GM12878 (cell line): ENCODE results near the gene CCDC24. TPM values are rescaled to one million over a fixed set of nuclear protein-coding genes. Genes with fewer than 3 reads are reported as not detected.

Experiments
- ATAC-seq: fragments of 200-7000 bp; cut with Tn5 transposase; 3 replicates; pipeline ENCODE4 v1.9.1; 2020; ENCODE audit warnings: mild to moderate bottlenecking, moderate library complexity
- BruUV-seq: library from RNA; stranded (reverse); fragments of 400-500 nt; replicated peaks from 2 replicates; lab custom pipeline; 2021; lab: Mats Ljungman, UMichigan
- CTCF ChIA-PET: fragments of 300-600 bp; sonication (Branson Sonifier 250); formaldehyde crosslinking; extraction: SDS; loops from one replicate; lab custom pipeline; 2021; ENCODE audit warnings: inconsistent platforms; lab: Yijun Ruan, JAX
- POLR2A ChIA-PET: fragments of 350-600 bp; formaldehyde crosslinking; extraction: SDS; loops from one replicate; lab custom pipeline; 2021; ENCODE audit warnings: inconsistent platforms; lab: Charles Lee
- RAD21 ChIA-PET: fragments of 300-600 bp; sonication (Branson Sonifier 250); formaldehyde crosslinking; loops from one replicate; lab custom pipeline; 2023; ENCODE audit warnings: antibody characterized with exemption; ENCODE audit not compliant: unreplicated experiment; lab: Charles Lee
- SMC1A ChIA-PET: fragments of 300-600 bp; sonication (Branson Sonifier 250); formaldehyde crosslinking; loops from one replicate; lab custom pipeline; 2023; ENCODE audit not compliant: unreplicated experiment, uncharacterized antibody; lab: Charles Lee
- DNase-seq: peaks from one replicate; pipeline ENCODE4 v3.0.0-alpha.2; 2011; ENCODE audit warnings: low read depth, low spot score
- FAIRE-seq: peaks from 3 replicates; lab custom pipeline; 2011; peaks lifted over from hg19 to GRCh38; lab: Jason Lieb, UNC
- H2AFZ ChIP-seq: 2 replicates; pipeline ENCODE4 v1.6.0; 2011; ENCODE audit warnings: low read depth, low read length, control low read depth; ENCODE audit not compliant: control insufficient read depth
- H3K27ac ChIP-seq: 2 replicates; pipeline ENCODE4 v1.5.1; 2011; ENCODE audit warnings: control low read depth; ENCODE audit not compliant: control insufficient read depth, insufficient read depth
- H3K27me3 ChIP-seq, 2 experiments: replicated peaks in 1 of 2; 2 replicates each; pipeline versions ENCODE4 v1.6.0 to v1.6.1; 2011; ENCODE audit warnings: low read length in 1 of 2; ENCODE audit not compliant: control insufficient read depth in 2 of 2, insufficient read depth in 2 of 2
- H3K36me3 ChIP-seq, 2 experiments: 2 replicates each; pipeline ENCODE4 v1.5.1; 2011; ENCODE audit warnings: low read length in 1 of 2; ENCODE audit not compliant: control insufficient read depth in 2 of 2, insufficient read depth in 2 of 2
- H3K4me1 ChIP-seq: 2 replicates; pipeline ENCODE4 v1.6.1; 2011; ENCODE audit warnings: mild to moderate bottlenecking, low read length, moderate library complexity, mixed read lengths; ENCODE audit not compliant: control insufficient read depth, insufficient read depth
- H3K4me2 ChIP-seq: 2 replicates; pipeline ENCODE4 v1.6.0; 2011; ENCODE audit warnings: control low read depth; ENCODE audit not compliant: control insufficient read depth, insufficient read depth
- H3K4me3 ChIP-seq: fragments of 200-600 bp; sonication (generic); 2 replicates; pipeline ENCODE4 v1.5.1; 2016
- H3K79me2 ChIP-seq: 2 replicates; pipeline ENCODE4 v1.6.0; 2011; ENCODE audit warnings: low read length; ENCODE audit not compliant: control insufficient read depth, insufficient read depth
- H3K9ac ChIP-seq: 2 replicates; pipeline ENCODE4 v1.8.0; 2011; ENCODE audit warnings: low read length, control low read depth, mixed read lengths; ENCODE audit not compliant: control insufficient read depth, insufficient read depth
- H3K9me3 ChIP-seq: replicated peaks from 3 replicates; pipeline ENCODE4 v1.5.1; 2011; ENCODE audit warnings: mild to moderate bottlenecking, low read length; ENCODE audit not compliant: control insufficient read depth, insufficient read depth
- H4K20me1 ChIP-seq: 2 replicates; pipeline ENCODE4 v1.6.0; 2011; ENCODE audit not compliant: control insufficient read depth, insufficient read depth
- BHLHE40 ChIP-seq, 2 experiments: fragments of 450-650 bp in 1 of 2; IDR thresholded peaks; 2 replicates each; pipeline ENCODE4 v1.6.1; 2011 to 2017; ENCODE audit warnings: low read depth in 2 of 2, borderline replicate concordance in 1 of 2, improper control_type of control experiment in 1 of 2, low read length in 1 of 2, mild to moderate bottlenecking in 1 of 2
- CHD4 ChIP-seq: fragments of 200-600 bp; sonication (generic); IDR thresholded peaks from 2 replicates; pipeline ENCODE4 v1.6.1; 2016; ENCODE audit warnings: mild to moderate bottlenecking
- DPF2 ChIP-seq: fragments of 450-650 bp; IDR thresholded peaks from 2 replicates; pipeline ENCODE4 v1.6.1; 2017; ENCODE audit warnings: mild to moderate bottlenecking
- FOXM1 ChIP-seq: IDR thresholded peaks from 2 replicates; pipeline ENCODE4 v1.6.1; 2012; ENCODE audit warnings: low read depth, mild to moderate bottlenecking, inconsistent platforms, low read length, moderate library complexity
- LARP7 ChIP-seq: fragments of 450-650 bp; IDR thresholded peaks from 2 replicates; pipeline ENCODE4 v1.6.1; 2017; ENCODE audit warnings: mild to moderate bottlenecking
- NFIC ChIP-seq: IDR thresholded peaks from 2 replicates; pipeline ENCODE4 v1.6.1; 2012; ENCODE audit warnings: low read depth, mild to moderate bottlenecking, inconsistent platforms, low read length, moderate library complexity
- NFXL1 ChIP-seq: fragments of 450-650 bp; IDR thresholded peaks from 2 replicates; pipeline ENCODE4 v1.6.1; 2017; ENCODE audit warnings: antibody characterized with exemption, mild to moderate bottlenecking, borderline replicate concordance
- NFYB ChIP-seq: IDR thresholded peaks from 2 replicates; pipeline ENCODE4 v1.6.1; 2011; ENCODE audit warnings: low read depth, mild to moderate bottlenecking, low read length, improper control_type of control experiment, moderate library complexity; ENCODE audit not compliant: insufficient read depth
- POLR2A ChIP-seq: IDR thresholded peaks from 2 replicates; pipeline ENCODE4 v1.6.1; 2011; ENCODE audit warnings: low read depth, mild to moderate bottlenecking, low read length
- POLR2AphosphoS5 ChIP-seq: IDR thresholded peaks from 2 replicates; pipeline ENCODE4 v1.6.1; 2011; ENCODE audit warnings: mild to moderate bottlenecking, low read length, inconsistent platforms
- RAD21 ChIP-seq: IDR thresholded peaks from 2 replicates; pipeline ENCODE4 v1.6.1; 2011; ENCODE audit warnings: mild to moderate bottlenecking, low read depth, low read length, moderate library complexity; ENCODE audit not compliant: insufficient read depth
- SMAD1 ChIP-seq: fragments of 450-650 bp; IDR thresholded peaks from 2 replicates; pipeline ENCODE4 v1.6.1; 2018; ENCODE audit warnings: mild to moderate bottlenecking, low read depth; ENCODE audit not compliant: partially characterized antibody
- TBL1XR1 ChIP-seq: IDR thresholded peaks from 2 replicates; pipeline ENCODE4 v1.6.1; 2012; ENCODE audit warnings: low read depth, low read length, improper control_type of control experiment
- YBX1 ChIP-seq: fragments of 450-650 bp; IDR thresholded peaks from 2 replicates; pipeline ENCODE4 v1.6.1; 2016; ENCODE audit warnings: antibody characterized with exemption
- YY1 ChIP-seq: IDR thresholded peaks from 2 replicates; pipeline ENCODE4 v1.6.1; 2011; ENCODE audit warnings: low read depth, mild to moderate bottlenecking, low read length
- WGBS: methylation state at CpG from one replicate; pipeline ENCODE4 v1.1.6; 2016; ENCODE audit warnings: low lambda C conversion rate; ENCODE audit not compliant: insufficient replicate concordance, insufficient coverage; ENCODE audit errors: missing lambda C conversion rate; 5-methylcytosine and 5-hydroxymethylcytosine counted together
- in situ Hi-C: fragments of 300-500 bp; cut with MboI; formaldehyde crosslinking; loops from 9 replicates; pipeline ENCODE4 v1.14.3; 2018; ENCODE audit warnings: mixed read lengths
- intact Hi-C: fragments of 100-400 bp; cut with micrococcal nuclease; formaldehyde crosslinking; loops from one replicate; pipeline ENCODE4 v1.14.2; 2022; ENCODE audit not compliant: unreplicated experiment
- polyA plus RNA-seq, 11 experiments: library from polyadenylated mRNA; depleted of rRNA in 4 of 11; unstranded in 6 of 11; stranded (reverse) in 5 of 11; fragments of >200 nt; fragmentation: Nextera tagmentation in 4 of 11; fragmentation: Illumina TruSeq in 1 of 11; extraction: Ambion mirVana in 4 of 11; extraction: Trizol in 1 of 11; gene quantifications; 1 replicate in 1 of 11; 2 replicates in 10 of 11; pipeline versions ENCODE4 v1.2.1 to v1.2.3, GENCODE V29; 2011 to 2016; ENCODE audit warnings: inconsistent platforms in 2 of 11, missing spikeins in 2 of 11, low read depth in 1 of 11
- total RNA-seq, 4 experiments: library from RNA; depleted of rRNA in 3 of 4; stranded (reverse); fragments of >200 nt in 3 of 4; fragmentation: Illumina TruSeq in 1 of 4; extraction: Trizol in 1 of 4; gene quantifications; 2 replicates each; pipeline versions ENCODE4 v1.2.1 to v1.2.3, GENCODE V29; 2013 to 2021
- TF ChIP-seq, protein P1 (sequence below): fragments of 450-650 bp; IDR thresholded peaks from 2 replicates; pipeline ENCODE4 v1.6.1; 2017; ENCODE audit warnings: mild to moderate bottlenecking, low read depth, inconsistent platforms; ENCODE audit not compliant: poor library complexity, severe bottlenecking

CCDC24 gene
- total and polyA plus RNA-seq, 10 of the 15 experiments (the other 5 are each of a cell fraction or from before 2014, with no cell fraction given), result 0.18 to 3.1 (median 1.6) TPM; not detected in 1

DNA sequence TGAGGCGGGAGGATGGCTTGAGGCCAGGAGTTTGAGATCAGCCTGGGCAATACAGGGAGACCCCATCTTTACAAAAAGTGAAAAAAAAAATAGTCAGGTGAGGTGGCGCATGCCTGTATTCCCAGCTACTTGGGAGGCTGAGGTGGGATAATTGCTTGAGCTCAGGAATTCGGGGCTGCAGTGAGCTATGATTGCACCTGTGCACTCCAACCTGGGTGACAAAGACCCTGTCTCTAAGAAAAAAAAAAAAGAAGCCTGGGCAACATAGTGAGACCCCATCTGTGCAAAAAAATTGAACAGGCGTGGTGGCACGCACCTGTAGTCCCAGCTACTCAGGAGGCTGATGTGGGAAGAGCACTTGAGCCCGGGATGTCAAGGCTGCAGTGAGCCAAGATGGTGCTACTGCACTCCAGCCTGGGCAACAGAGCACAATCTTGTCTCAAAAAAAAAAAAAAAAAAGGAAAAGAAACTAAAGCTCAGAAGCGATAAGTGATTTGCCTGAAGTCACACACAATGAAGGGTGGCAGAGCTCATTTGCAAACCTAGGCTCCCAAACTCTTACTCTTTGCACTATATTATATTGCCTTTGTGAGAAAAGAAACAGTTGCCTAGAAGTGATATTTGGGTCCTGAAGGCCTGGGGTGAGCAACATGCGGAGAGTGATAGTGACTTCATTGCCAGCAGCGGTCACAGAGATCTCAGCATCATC lies 2.0 kb downstream of the CCDC24 start:
- RAD21 ChIA-PET, result interaction anchor here (0.6 to 1.8 kb wide), 4 partner anchors 42 to 230 kb away, joined by 3 to 7 read pairs (median 4); no protein-coding TSS in a partner anchor
- SMC1A ChIA-PET, result interaction anchor here (0.6 to 2.4 kb wide), 10 partner anchors 12 to 951 kb away, joined by 3 to 8 read pairs (median 4); partner anchors contain the start of genes IPO13 and KDM4A
- DNase-seq (no peak), ATAC-seq (no peak), FAIRE-seq (peak; percentile 38)
- H4K20me1 ChIP-seq, result no peaks in the 10 kb centered on the region
- CTCF ChIA-PET, result interaction anchor here (0.6 to 4.6 kb wide), 11 partner anchors 9 to 230 kb away, joined by 3 to 25 read pairs (median 5); partner anchors contain the start of genes ATP6V0B and IPO13
- BruUV-seq, result no TSS peak
- in situ Hi-C loops, result no loop called here
- POLR2A ChIA-PET, result interaction anchor here (0.5 to 1.6 kb wide), 7 partner anchors 13 to 820 kb away, joined by 3 to 5 read pairs (median 3); no protein-coding TSS in a partner anchor
- no peaks in the 10 kb centered on the region for H3K36me3 ChIP-seq
- intact Hi-C loops, result loop anchor here (5.0 kb wide), 1 partner anchor 39 kb away; the partner anchor contains the start of gene SLC6A9
- no peak overlapping the region for H3K9ac ChIP-seq
- no peaks in the 10 kb centered on the region for H3K9me3 ChIP-seq
- H3K79me2 ChIP-seq, result no peaks in the 10 kb centered on the region
- no peak overlapping the region for H3K4me2 ChIP-seq
- no peak overlapping the region for H3K4me3 ChIP-seq
- no peak overlapping the region for H3K27ac ChIP-seq
- 52% methylated on average over 9 of the region's 9 CpGs for WGBS
- TF ChIP-seq CHD4 (no peak), FOXM1 (no peak), POLR2A (no peak), YY1 (no peak), NFIC (no peak), RAD21 (no peak), LARP7 (no peak), YBX1 (no peak), TBL1XR1 (no peak), SMAD1 (no peak), NFYB (no peak), BHLHE40 (IDR thresholded peaks at IDR 0.05; ENCODE audit: borderline replicate concordance in 1 of 2, low read depth in 2 of 2, low read length in 1 of 2) (no peak), POLR2AphosphoS5 (no peak), NFXL1 (no peak), DPF2 (no peak)
- TF ChIP-seq, protein P1, sequence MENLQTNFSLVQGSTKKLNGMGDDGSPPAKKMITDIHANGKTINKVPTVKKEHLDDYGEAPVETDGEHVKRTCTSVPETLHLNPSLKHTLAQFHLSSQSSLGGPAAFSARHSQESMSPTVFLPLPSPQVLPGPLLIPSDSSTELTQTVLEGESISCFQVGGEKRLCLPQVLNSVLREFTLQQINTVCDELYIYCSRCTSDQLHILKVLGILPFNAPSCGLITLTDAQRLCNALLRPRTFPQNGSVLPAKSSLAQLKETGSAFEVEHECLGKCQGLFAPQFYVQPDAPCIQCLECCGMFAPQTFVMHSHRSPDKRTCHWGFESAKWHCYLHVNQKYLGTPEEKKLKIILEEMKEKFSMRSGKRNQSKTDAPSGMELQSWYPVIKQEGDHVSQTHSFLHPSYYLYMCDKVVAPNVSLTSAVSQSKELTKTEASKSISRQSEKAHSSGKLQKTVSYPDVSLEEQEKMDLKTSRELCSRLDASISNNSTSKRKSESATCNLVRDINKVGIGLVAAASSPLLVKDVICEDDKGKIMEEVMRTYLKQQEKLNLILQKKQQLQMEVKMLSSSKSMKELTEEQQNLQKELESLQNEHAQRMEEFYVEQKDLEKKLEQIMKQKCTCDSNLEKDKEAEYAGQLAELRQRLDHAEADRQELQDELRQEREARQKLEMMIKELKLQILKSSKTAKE, result no peak
- TF ChIP-seq, all 136 proteins: peak for 0
- H3K4me1 ChIP-seq, result peaks cover 17% of the 10 kb centered on the region
- no peaks in the 10 kb centered on the region for H3K27me3 ChIP-seq
- H2AFZ ChIP-seq, result no peak overlapping the region
